Islet precursor cell (in vitro differentiated cells): Measurements from ENCODE around the gene APBB2.

Experiments used
- DNase-seq: peaks from one replicate; pipeline ENCODE4 v3.0.0-alpha.2; 2018

The APBB2 gene

DNA sequence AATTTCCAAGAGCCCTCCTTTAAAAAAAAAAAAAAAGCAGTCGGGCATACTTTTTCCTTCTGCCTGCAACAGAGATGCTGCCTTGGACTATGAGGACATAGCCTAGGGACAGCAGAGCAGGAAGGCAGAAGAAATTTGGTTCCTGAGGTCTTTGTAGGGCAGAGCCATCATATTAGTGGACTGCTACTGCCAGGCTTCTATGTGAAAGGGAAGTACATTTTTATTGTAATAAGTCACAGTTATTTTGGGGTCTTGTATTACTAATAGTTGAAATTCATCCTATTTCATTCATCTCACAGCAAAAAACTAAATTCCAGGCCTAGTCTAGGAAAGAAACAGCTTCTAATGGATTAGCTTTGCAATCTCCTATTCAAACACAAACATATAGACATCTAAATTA is 253.4 kb downstream of the APBB2 start:
- DNase-seq, result no peak

DNA sequence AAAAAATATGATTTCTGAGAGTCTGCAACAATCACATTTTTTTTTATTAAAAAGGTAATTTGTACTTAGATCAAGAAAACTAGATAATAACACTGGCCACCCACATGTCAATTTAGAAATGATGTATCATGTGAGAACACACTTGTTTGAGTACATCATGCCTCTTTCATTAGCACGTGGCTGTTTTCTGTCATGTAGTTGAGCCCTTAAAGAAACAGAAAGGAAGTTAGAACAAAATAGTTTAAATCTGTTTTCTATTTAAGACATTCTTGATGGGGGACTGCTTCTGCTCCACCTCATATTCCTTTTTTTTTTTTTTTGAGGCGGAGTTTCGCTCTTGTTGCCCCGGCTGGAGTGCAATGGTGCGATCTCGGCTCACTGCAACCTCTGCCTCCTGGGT is 257.1 kb downstream of the APBB2 start:
- no peak for DNase-seq

DNA sequence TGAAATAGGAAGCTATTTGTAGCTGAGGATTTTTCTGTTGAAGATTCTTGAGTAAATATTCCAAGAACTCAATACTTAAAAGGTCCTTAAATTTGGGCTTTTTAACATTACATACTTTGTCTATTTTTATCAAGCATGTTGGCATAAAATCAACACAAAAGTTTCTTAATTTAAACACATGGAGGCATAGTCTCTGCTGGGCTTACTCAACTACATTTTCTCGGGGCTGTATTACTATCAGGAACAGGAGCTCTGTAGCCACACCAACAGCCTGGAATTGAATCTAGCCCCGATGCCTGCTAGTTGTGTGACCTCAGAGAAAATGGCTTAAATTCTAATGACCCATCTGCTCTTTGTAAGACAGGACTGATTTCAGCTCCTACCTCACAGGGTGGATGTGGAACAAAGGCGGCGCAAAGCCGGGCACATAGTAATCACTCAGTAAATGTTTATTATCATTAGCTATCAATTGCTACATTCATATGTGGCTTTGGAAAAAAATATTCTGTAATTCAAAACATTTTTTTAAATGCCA is 257.6 kb downstream of the APBB2 start:
- DNase-seq, result no peak

DNA sequence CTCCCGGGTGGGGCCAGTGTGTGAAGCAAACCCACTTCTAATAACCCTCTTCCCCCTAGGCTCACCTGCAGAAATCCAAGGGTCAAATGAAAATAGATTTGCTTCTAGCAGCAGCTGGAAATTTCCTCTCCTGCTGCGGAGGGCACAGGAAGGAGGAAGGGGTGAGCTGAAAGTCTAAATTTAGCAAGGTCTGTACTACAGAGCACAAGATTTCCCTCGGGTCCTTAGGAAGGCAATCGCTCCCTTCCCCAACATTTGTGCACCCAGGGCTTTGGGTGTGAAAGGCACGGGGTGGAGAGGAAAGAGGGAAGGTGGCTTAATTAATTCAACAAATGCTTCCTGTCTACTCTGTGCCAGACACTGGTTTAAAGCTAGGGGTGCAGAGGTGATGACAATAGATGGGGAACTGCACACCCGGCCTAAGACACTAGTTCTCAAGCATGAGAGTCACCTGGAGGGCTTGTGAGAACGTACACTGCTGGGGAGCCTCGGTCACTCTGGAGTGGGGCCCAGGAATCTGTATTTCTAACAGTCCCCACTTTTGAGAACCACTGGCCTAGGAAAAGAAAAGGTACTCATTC is 260.2 kb downstream of the APBB2 start:
- DNase-seq, result no peak

DNA sequence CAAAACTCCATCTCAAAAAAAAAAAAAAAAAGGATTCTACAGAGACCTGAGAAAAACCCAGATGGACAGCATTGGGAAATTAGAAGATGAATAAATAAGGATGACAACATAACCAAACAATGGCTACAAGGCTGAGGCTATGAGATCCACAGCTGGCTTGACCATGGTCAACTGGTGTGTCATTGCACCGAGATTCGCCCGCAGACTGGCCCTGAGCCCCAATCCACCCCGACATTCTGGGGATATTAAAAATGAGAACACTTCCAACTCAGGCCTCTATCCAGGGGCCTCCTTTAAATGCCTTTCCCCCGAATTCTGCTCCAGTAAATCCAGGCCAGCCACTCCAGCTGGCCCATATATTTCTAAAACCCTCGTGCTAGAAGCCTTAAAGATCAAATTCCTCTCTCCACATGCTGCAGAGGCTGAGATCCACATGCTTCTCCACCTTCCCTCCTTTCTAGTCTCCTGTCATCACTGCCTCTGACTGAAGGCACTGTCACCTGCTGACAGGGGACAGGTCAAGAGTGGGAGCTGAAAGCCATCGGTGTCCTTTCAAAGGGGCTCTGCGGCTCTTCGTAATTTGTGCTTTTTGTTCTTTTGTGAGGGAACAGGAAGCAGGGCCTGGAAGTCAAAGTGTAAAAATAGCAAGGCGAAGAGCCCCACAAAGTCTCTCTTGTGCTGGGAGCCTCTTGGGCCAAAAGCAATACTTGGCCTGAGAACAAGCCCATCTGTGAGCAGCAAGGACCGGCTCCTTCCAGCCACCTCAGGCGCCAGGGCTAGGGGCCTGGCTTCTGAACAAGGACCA is 260.9 kb downstream of the APBB2 start:
- no peak for DNase-seq

DNA sequence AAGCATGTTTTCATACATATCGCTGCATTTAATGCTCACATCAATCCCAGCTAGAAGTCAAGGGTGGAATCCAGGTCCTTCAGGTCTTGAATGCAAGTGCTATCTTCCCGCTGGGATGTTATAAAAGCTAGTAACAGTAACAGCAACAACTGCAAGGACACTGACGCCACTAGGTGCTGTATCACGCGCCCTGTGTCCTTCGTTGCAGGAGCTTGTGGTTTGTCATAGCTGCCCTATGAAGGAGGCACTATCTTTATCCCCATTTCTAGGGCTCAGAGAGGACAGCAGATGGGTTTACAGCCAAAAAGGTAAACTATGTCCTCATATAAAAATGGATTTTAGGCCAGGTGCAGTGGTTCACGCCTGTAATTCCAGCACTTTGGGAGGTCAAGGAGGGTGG is 261.7 kb downstream of the APBB2 start:
- no peak for DNase-seq

DNA sequence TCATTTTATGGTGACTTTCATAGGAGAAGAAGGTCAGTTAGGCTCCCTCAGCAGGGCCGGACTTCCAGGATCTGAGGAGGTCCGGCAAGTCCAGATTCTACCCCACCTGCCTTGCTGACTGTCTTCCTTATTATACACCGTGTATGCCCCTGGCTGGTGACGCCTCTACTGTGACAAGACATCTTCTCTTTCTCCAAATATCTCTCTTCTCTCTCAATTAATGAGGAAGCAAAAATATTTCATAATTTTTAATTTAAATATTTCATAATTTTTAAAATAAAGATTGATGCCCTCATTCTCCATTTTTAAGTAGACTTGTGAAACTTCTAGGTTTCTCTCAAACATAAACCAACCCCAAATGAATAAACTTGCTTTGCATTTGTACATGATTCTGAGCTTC is 262.1 kb downstream of the APBB2 start:
- DNase-seq, result no peak

DNA sequence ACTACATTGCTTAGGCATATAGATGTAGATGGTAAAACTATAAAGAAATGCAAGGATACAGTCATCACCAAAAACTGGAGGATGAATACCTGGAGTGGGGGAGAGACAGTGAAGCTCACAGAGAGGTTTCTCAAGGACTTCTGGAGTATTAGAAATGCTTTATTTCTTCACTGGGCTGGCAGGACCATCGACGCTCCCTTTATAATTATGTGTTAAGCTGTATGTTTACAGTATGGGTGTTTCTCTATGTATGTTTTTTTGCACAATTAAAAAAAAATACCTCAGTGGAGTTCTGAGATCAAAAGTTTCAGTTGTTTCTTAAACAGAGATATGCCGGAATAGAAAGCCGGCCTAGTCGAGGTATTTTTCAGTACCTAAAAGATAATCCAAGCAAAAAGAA is 263.3 kb downstream of the APBB2 start:
- no peak for DNase-seq

DNA sequence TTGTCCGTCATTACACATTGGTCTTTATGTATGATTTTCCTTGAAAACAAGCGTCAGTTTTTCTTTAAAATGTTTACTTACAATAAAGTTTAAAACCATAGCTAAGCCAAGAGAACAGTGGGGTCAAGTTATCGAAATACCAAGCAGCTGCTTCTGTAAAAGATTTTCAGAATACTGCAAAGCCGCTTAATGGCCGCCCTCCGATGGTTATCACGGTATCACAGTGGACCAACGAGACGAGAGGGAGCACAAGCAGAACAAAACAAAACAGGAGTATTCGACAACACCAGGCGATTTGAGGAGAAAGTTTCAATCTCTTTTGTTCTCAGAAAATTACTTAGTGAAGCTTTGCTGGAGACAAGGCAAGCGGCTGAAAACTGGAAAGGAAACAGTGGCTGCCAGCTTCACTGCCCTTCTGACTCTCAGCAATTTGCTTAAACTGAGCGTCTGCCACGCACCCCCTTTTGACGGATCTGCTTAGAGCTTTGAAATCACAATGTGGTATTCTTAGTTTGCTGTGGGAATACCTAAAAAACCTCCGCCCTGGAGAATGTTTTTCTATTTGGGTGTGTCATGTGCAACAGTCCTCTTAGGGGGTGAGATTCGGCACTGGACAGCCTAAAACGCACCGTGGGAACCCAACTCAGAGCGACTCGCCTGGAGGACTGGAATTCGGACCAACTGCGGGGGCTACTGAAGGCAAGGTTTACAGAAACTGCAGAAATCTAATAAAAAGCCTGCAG is 264.8 kb downstream of the APBB2 start:
- no peak for DNase-seq

DNA sequence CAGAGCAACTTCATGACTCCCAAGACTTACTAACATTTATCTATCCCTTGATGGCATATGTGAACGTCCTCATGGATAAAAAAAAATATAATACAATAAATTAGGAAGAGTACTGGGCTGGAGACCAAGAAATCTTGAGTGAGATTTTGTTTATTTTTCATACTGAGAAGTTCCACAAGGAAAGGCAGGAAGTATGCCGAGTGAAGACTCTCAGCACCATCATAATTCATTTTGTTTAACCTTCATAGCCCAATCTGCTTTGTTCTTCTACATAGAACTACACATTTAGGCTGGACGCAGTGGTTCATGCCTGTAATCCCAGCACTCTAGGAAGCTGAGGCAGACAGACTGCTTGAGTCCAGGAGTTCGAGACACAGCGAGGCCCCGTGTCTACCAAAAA is 266.3 kb downstream of the APBB2 start:
- DNase-seq, result no peak

DNA sequence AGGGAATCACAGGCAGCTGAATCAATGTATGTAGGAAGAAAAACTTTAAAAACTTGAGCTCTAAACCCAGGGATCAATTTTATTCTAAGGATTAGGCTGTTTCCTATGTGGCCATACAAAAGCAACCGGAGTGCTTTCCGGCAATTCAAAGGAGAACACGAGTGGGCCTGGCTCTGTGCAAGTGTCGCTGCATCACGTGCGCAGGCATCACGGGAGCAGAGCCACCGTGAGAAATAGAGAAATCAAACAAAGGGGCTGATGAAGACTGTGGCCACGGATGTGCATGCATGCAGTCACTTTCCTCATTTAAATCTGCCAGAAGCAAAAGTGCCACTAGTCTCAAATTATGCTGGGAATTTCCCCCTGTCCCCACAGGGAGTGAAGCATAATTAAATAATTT is 267.7 kb downstream of the APBB2 start:
- no peak for DNase-seq

DNA sequence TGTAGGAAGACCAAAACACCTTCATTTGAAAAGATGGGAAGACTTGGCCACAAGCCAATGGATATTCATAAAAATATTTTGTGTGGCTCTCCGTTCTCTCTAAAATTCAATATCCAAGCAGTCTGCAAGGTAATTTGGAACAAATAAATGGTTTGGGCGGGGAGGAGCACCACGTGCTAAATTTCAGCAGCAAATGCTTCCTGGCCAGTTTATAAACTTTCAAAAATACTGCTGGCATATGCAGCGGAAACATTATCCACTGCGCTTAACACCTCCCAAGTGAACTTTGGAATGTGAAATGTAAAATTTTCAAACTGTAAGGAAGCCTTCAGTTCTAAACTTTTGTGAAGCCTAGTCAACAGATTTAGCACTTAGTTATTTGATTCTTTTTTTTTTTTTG is 273.6 kb downstream of the APBB2 start:
- DNase-seq, result no peak

DNA sequence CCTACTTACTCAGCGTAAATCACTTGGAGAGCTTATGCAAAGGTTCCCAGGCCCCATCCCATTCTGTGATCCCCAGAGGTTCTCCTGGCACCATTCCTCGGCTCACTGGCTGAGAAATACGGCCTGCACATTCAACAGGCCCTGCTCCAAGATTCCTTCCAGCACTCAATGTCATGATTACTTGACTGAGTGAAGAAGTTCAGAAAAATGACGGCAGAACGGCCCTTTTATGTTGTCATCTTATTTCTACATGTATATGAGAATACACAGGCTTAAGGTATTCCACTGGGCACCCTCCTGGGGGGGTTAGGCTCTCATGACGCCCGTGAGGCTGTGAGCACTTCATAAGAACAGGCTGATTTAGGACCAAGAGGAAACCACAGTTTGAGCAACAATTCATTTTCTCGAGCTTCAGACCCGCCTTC is 274.0 kb downstream of the APBB2 start:
- DNase-seq, result no peak

DNA sequence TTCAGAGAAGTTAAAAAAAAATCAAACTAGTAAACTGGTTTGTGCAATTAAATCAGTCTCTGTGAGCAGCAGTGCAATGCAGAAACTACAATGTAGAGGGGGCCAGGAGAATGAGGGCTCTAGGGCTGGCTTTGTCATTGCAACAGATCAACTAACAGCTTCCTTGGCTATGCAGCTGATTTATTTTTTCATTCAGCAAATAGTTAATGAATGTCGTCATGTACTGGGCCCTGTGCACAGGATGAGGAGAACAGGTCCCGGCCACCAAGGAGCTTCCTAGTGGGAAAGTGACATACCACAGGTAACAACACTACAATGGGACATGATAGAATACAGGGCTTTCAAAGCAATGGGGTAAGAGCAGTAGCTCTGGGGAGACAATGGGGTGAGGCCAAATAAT is 274.5 kb downstream of the APBB2 start:
- no peak for DNase-seq

DNA sequence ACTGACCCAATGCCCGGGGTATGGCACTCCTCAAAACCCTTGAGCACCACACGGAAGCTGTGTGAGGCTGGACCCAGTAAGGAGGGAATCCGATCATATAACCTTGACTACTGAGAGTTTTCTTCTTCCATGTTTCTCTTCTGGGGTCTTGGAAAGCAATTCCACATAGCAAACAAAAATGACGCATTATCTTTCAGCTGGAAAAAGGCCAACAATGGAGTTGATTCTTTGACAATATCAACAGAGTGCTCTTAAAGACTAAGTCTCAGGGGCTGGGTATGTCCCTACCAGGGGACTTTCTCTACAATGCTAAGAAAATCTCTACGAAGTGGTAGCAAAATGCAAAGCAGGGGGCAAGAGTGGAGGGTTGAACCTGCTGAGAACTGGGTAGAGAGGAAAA is 276.0 kb downstream of the APBB2 start:
- DNase-seq, result no peak

DNA sequence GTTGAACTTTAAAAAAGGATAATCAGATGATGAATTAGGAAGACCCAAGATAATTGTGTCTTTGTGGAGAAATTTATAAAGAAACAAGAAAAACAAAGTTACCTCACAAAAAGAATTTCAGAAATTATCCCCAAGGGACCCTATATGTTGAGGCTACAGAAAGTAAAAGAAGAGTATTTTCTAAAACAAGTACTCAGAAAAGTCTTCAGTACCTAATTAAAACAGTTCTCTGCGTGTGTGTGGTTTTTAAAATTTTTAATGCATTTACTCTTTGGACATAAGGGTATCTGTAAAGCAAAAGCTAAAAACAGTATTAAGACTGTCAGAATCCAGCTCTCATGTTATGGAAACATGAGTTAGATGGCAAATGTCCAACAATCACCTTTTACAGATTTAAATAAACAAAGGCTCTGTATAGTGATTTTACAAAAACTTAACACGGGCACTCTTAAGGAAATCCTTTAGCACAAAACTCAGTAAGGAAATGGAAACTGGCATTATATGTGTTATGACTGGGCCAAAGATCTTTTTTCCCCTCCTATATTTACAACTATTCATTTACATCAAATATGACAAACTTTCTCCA is 277.1 kb downstream of the APBB2 start:
- DNase-seq, result no peak

DNA sequence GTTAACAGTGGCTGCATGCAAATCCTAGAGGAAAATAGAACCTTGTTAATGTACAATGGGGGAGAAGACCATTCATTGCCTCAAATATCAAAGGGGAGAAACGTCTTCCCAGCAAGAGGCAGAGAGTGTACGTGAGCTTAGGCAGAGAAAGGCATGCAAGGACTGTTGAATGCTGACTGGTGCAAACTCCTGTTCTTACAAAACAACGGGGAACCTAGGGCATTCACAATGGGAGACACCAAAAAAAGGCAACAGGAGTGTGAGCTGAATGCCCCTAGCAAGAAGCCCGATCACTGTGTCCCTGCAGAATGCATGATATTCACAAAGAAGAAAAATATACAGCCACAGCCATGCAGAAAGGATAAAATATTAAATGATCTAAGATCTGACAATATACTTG is 279.7 kb downstream of the APBB2 start:
- DNase-seq, result no peak

DNA sequence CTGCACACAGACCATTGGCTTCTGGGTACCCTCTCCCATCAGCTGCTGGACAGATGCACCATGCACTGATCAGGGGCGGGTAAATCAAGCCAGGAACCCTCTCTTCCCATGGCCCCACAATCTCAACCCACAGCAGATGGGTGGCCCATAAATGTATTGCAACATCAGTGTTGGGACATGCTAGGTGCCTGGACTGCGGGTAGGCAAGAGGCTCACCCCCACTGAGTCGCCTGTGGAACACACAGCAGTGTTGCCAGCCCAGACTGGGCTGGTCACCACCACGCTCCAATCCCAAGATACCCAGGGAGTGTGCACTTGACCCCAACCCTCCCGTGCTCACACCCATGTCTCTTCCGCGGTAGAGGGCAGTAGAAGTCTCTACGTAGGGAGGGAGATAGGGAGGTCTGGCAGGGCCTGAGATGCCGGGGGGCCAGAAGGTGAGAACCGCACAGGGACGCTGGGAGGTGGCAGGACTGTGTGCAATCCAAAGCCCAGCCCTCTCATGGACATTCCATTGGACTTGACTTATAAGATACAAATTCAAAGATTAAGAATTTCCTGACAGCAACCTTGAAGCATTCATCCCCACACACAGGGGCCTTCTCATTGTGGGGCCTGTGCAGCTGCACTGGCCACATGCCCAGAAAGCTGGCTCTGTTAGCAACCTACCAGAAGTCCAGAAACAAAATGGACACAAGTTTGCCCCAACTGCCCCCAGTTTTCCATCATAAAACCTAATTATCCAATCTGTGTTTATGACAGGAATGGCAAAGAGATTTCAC is 280.9 kb downstream of the APBB2 start:
- no peak for DNase-seq

DNA sequence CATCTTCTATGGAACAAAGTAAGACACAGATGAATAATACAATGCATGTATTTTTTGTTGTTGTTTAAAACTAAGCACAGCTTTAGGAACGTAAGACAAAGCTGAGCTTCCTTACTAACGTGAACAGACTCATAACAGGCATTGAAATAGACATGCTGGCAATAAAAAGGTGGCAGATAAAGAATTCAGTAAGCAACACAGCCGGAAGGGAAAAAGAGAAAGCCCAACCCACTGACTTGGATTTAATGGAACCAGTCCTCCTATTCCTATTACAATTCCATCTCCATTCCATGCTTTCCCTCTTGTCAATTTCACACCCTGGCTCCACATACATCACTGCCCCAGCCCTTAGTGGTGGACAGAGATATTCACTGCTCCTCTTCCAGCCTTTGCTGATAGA is 282.5 kb downstream of the APBB2 start:
- DNase-seq, result no peak

DNA sequence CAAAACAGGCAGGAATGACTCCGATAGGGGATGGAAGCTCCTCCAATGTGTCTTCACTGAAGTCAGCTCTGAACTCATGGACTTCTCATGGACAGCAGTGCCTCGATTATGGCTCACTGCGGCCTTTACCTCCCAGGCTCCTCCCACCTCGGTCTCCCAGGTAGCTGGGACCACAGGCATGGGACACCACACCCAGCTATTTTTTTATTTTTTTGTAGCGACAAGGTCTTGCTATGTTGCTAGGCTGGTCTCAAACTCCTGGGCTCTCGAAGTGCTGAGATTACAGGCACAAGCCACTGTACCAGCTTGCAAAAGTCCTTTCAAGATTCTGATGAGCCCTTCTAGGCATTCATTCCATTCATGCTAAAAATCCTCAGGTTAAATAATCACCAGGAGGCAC is 283.1 kb downstream of the APBB2 start:
- no peak for DNase-seq

DNA sequence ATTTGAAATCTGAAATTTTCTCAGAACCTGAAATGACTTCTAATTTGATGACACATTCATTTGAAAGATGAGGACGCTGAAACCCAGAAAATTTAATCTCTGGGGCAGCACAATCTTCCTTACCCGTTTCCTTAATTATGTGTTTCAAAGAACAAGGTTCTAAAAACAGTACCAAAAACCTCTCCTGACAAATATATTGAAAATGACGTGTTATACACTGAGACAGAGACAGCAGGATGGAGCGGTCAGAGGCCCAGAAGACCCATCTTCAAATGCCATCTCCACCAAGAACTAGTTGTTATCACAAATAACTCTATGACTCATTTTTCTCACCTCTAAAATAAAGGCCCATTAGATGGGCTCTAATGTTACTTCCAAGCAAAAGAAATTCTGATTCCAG is 287.3 kb downstream of the APBB2 start:
- DNase-seq, result no peak

DNA sequence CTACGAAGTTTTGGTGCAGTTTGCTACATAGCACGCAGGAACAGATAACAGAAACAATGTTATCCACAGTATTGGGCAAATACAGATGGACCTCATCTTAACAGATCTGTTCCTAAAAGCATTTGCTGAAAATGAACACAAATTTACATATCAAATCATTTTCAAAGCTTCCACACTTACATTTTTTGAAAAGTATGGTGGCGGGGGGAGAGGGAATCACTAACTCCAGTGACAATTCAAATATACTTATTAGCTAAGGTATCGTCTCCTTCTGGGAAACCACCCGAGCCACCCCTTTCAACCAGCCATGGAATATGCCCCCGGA is 289.6 kb downstream of the APBB2 start:
- DNase-seq, result no peak
